Adrenal gland (tissue), 5 donors: ENCODE results near the gene TMEM145.

Source experiments
- CTCF ChIP-seq, 6 experiments: fragments of 450-650 bp in 4 of 6; fragments of 200-600 bp in 2 of 6; sonication (generic) in 1 of 6; IDR thresholded peaks; 1 replicate in 5 of 6; 2 replicates in 1 of 6; pipeline versions ENCODE4 v1.5.1 to v1.8.0; 2016 to 2021; ENCODE audit warnings: antibody characterized with exemption in 6 of 6, mild to moderate bottlenecking in 2 of 6, moderate library complexity in 1 of 6
- POLR2A ChIP-seq, 2 donors: fragments of 450-650 bp; IDR thresholded peaks; one replicate each; pipeline ENCODE4 v1.6.1; 2017; ENCODE audit warnings: antibody characterized with exemption in 2 of 2, mild to moderate bottlenecking in 2 of 2, moderate library complexity in 1 of 2
- donor health status: DM: no; HTN: no; CAD: no.

- TF ChIP-seq CTCF (IDR thresholded peaks at IDR 0.05) (no peak), POLR2A (IDR thresholded peaks at IDR 0.05) (no peak)
These were observed 16.1 kb upstream of the TMEM145 start for GRCh38 chr19:42297039-42297438.
